SK-N-SH (cell line): ENCODE data around the gene CAVIN3. TPM values are rescaled to one million over a fixed set of nuclear protein-coding genes. Genes with fewer than 3 reads are reported as not detected.
"Not testable (repeated sequence)": the region's sequence is repeated elsewhere in the genome, so short reads cannot be mapped to it uniquely, and the experiment has no call there.

Source experiments
- CTCF ChIA-PET: fragments of 300-600, 350-600 bp; formaldehyde crosslinking; extraction: SDS; loops from one replicate; lab custom pipeline; 2021; lab: Yijun Ruan, JAX
- POLR2A ChIA-PET: fragments of 350-600 bp; sonication (Branson Sonifier 250); formaldehyde crosslinking; extraction: SDS; loops from one replicate; lab custom pipeline; 2020; ENCODE audit warnings: antibody characterized with exemption, inconsistent platforms; lab: Yijun Ruan, JAX
- DNase-seq: peaks from one replicate; pipeline ENCODE4 v3.0.0; 2012
- H2AFZ ChIP-seq: fragments of 200-600 bp; sonication (generic); 2 replicates; pipeline ENCODE4 v1.8.1; 2016; ENCODE audit warnings: antibody characterized with exemption, mild to moderate bottlenecking, low read depth
- H3F3A ChIP-seq: fragments of 200-600 bp; sonication (generic); replicated peaks from 2 replicates; pipeline ENCODE3; 2016; ENCODE audit warnings: antibody characterized with exemption, mild to moderate bottlenecking; ENCODE audit not compliant: insufficient read depth
- H3K27ac ChIP-seq, 2 experiments: fragments of 200-500 bp in 1 of 2; fragments of 200-600 bp in 1 of 2; sonication (Bioruptor generic) in 1 of 2; sonication (generic), shearing (Covaris generic) in 1 of 2; 2 replicates each; pipeline versions ENCODE4 v1.5.1 to v1.6.1; 2014 to 2016; ENCODE audit warnings: low read depth in 2 of 2, inconsistent platforms in 1 of 2, low read length in 1 of 2, mild to moderate bottlenecking in 1 of 2, mixed read lengths in 1 of 2
- H3K27me3 ChIP-seq: fragments of 200-600 bp; sonication (generic), shearing (Covaris generic); 2 replicates; pipeline ENCODE4 v1.6.1; 2016; ENCODE audit warnings: mixed run types; ENCODE audit not compliant: insufficient read depth
- H3K36me3 ChIP-seq, 2 experiments: fragments of 200-500 bp in 1 of 2; fragments of 200-600 bp in 1 of 2; sonication (Bioruptor generic) in 1 of 2; sonication (generic) in 1 of 2; replicated peaks in 1 of 2; 2 replicates each; pipeline versions ENCODE3 to v1.5.1; 2014 to 2016; ENCODE audit warnings: low read length in 1 of 2, mild to moderate bottlenecking in 1 of 2; ENCODE audit not compliant: insufficient read depth in 2 of 2, control insufficient read depth in 1 of 2
- H3K4me1 ChIP-seq, 2 experiments: fragments of 200-500 bp in 1 of 2; fragments of 200-600 bp in 1 of 2; sonication (Bioruptor generic) in 1 of 2; sonication (generic), shearing (Covaris generic) in 1 of 2; 2 replicates each; pipeline versions ENCODE4 v1.5.1 to v1.6.1; 2014 to 2016; ENCODE audit warnings: low read depth in 1 of 2, low read length in 1 of 2, mixed run types in 1 of 2; ENCODE audit not compliant: insufficient read depth in 2 of 2, control insufficient read depth in 1 of 2
- H3K4me2 ChIP-seq: fragments of 200-600 bp; sonication (generic), shearing (Covaris generic); 2 replicates; pipeline ENCODE4 v1.6.1; 2017; ENCODE audit warnings: mixed run types
- H3K4me3 ChIP-seq, 2 experiments: fragments of 200-500 bp in 1 of 2; fragments of 200-600 bp in 1 of 2; sonication (Bioruptor generic) in 1 of 2; sonication (generic), shearing (Covaris generic) in 1 of 2; 2 replicates each; pipeline versions ENCODE4 v1.5.1 to v1.8.1; 2014 to 2016; ENCODE audit warnings: low read depth in 2 of 2, inconsistent platforms in 1 of 2, low read length in 1 of 2, mild to moderate bottlenecking in 1 of 2, mixed read lengths in 1 of 2, moderate library complexity in 1 of 2
- H3K79me2 ChIP-seq: fragments of 200-600 bp; sonication (generic); 2 replicates; pipeline ENCODE4 v1.8.1; 2017; ENCODE audit warnings: mild to moderate bottlenecking; ENCODE audit not compliant: insufficient read depth
- H3K9ac ChIP-seq: fragments of 200-600 bp; sonication (generic); 2 replicates; pipeline ENCODE4 v1.6.1; 2017; ENCODE audit warnings: mixed run types
- H3K9me2 ChIP-seq: fragments of 200-600 bp; sonication (generic); 2 replicates; pipeline ENCODE4 v1.6.1; 2017; ENCODE audit warnings: mixed run types
- H3K9me3 ChIP-seq: fragments of 200-600 bp; sonication (generic); 2 replicates; pipeline ENCODE4 v1.6.1; 2017; ENCODE audit warnings: mixed run types, mild to moderate bottlenecking, moderate library complexity
- H4K20me1 ChIP-seq: fragments of 200-600 bp; sonication (generic); 2 replicates; pipeline ENCODE4 v1.6.1; 2017; ENCODE audit warnings: mild to moderate bottlenecking, mixed run types; ENCODE audit not compliant: insufficient read depth
- ELF1 ChIP-seq: IDR thresholded peaks from 2 replicates; pipeline ENCODE4 v1.4.0; 2012
- EZH2phosphoT487 ChIP-seq: fragments of 200-600 bp; sonication (generic); IDR thresholded peaks from 2 replicates; pipeline ENCODE4 v1.6.1; 2017; ENCODE audit warnings: low read depth, mixed run types, mild to moderate bottlenecking, antibody characterized with exemption, moderate library complexity, borderline replicate concordance
- FOXJ3 ChIP-seq: sonication (generic); formaldehyde crosslinking; IDR thresholded peaks from 2 replicates; pipeline ENCODE4 v1.5.1; 2020; ENCODE audit warnings: mild to moderate bottlenecking, missing genetic modification reagents
- GATA2 ChIP-seq: sonication (generic); formaldehyde crosslinking; IDR thresholded peaks from 2 replicates; pipeline ENCODE4 v1.5.0; 2020; ENCODE audit warnings: mild to moderate bottlenecking, missing genetic modification reagents
- MEF2A ChIP-seq: IDR thresholded peaks from 2 replicates; pipeline ENCODE4 v1.4.0; 2012; ENCODE audit warnings: low read depth, borderline replicate concordance
- MXI1 ChIP-seq: IDR thresholded peaks from 2 replicates; pipeline ENCODE4 v1.6.1; 2012; ENCODE audit warnings: mild to moderate bottlenecking, low read depth, low read length, improper control_type of control experiment
- NFIC ChIP-seq: IDR thresholded peaks from 2 replicates; pipeline ENCODE4 v1.4.0; 2012; ENCODE audit warnings: borderline replicate concordance
- RAD21 ChIP-seq: IDR thresholded peaks from 2 replicates; pipeline ENCODE4 v1.6.1; 2012; ENCODE audit warnings: mild to moderate bottlenecking, low read length
- RFX5 ChIP-seq: IDR thresholded peaks from 2 replicates; pipeline ENCODE4 v1.6.1; 2012; ENCODE audit warnings: mild to moderate bottlenecking, improper control_type of control experiment, low read length
- TEAD4 ChIP-seq: IDR thresholded peaks from 2 replicates; pipeline ENCODE4 v1.4.0; 2012; ENCODE audit warnings: mild to moderate bottlenecking, borderline replicate concordance; ENCODE audit not compliant: insufficient read depth
- WGBS: methylation state at CpG from one replicate; pipeline ENCODE4 v1.1.6; 2017; ENCODE audit warnings: low lambda C conversion rate; 5-methylcytosine and 5-hydroxymethylcytosine counted together
- polyA plus RNA-seq, 3 experiments: library from polyadenylated mRNA; depleted of rRNA; stranded (reverse); fragments of >200 nt; gene quantifications; 2 replicates each; pipeline ENCODE4 v1.2.3, GENCODE V29; 2012
- TF ChIP-seq, protein P1 (sequence below): fragments of 150-350 bp; IDR thresholded peaks from 2 replicates; pipeline ENCODE4 v1.6.1; 2017; ENCODE audit warnings: antibody characterized with exemption, low read length, low read depth, borderline replicate concordance
- TF ChIP-seq, protein P2 (sequence below): IDR thresholded peaks from 2 replicates; pipeline ENCODE4 v1.4.0; 2012; ENCODE audit warnings: low read depth

Gene CAVIN3
- polyA plus RNA-seq, 1 of the 3 experiments (the other 2 are of a cell fraction), result 23.5 TPM

DNA sequence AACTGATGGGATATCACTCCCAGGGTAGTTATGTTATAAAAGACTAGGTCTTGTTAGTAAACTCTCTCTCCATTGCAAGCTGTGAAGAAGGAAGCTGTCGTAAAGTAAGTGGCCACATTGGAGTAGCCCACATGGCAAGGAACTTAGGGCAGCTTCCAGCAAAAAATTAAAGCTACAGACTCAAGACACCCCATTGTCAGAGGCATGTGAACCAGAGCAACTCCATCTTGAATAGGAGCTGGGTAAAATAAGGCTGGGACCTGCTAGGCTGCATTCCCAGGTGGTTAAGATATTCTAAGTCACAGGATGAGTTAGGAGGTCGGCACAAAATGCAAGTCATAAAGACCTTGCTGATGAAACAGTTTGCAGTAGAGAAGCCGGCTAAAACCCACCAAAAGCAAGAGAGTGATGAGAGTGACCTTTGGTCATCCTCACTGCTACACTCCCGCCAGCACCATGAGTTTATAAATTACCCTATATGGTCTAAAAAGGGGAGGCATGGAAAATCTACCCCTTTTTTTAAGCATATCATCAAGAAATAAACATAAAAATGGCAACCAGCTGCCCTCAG is 36.8 kb downstream of the CAVIN3 start:
- no peaks in the 10 kb centered on the region for H3K9me2 ChIP-seq
- 11% methylated on average over 4 of the region's 4 CpGs for WGBS
- no peak overlapping the region for H2AFZ ChIP-seq
- ChIA-PET CTCF (interaction anchor here (1.5 to 1.6 kb wide), 3 partner anchors 10 to 23 kb away, joined by 4 to 7 read pairs (median 4); no protein-coding TSS in a partner anchor), POLR2A (no interaction called here)
- H3K4me2 ChIP-seq, result no peak overlapping the region
- TF ChIP-seq MEF2A (no peak), MXI1 (no peak), FOXJ3 (no peak), EZH2phosphoT487 (no peak), RFX5 (no peak), NFIC (no peak), GATA2 (CRISPR knock-in tag) (no peak), ELF1 (no peak), RAD21 (no peak), TEAD4 (no peak)
- TF ChIP-seq, protein P1, sequence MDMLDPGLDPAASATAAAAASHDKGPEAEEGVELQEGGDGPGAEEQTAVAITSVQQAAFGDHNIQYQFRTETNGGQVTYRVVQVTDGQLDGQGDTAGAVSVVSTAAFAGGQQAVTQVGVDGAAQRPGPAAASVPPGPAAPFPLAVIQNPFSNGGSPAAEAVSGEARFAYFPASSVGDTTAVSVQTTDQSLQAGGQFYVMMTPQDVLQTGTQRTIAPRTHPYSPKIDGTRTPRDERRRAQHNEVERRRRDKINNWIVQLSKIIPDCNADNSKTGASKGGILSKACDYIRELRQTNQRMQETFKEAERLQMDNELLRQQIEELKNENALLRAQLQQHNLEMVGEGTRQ, result no peak
- TF ChIP-seq, protein P2, sequence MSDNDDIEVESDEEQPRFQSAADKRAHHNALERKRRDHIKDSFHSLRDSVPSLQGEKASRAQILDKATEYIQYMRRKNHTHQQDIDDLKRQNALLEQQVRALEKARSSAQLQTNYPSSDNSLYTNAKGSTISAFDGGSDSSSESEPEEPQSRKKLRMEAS, result no peak
- no peaks in the 10 kb centered on the region for H4K20me1 ChIP-seq
- H3K4me3 ChIP-seq, result no peak overlapping the region
- H3F3A ChIP-seq, result no peaks in the 10 kb centered on the region
- no peak overlapping the region for H3K9ac ChIP-seq
- no peak for DNase-seq
- H3K27ac ChIP-seq, result no peak overlapping the region
- no peaks in the 10 kb centered on the region for H3K9me3 ChIP-seq
- H3K36me3 ChIP-seq, result no peaks in the 10 kb centered on the region
- no peaks in the 10 kb centered on the region for H3K4me1 ChIP-seq
- H3K27me3 ChIP-seq, result peaks cover 46% of the 10 kb centered on the region; the same call in 1 of the 2 replicates
- no peaks in the 10 kb centered on the region for H3K79me2 ChIP-seq

DNA sequence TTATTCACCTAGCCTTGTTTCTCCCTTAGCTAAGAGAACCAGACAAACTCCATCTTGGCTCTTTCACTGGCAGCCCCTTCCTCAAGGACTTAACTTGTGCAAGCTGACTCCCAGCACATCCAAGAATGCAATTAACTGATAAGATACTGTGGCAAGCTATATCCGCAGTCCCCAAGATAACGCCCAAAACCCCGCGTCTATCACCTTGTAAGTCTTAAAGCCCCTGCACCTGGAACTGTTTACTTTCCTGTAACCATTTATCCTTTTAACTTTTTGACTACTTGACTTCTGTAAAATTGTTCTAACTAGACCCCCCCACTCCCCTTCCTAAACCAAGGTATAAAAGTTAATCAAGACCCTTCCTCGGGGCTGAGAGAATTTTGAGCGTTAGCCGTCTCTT is 39.5 kb downstream of the CAVIN3 start:
- H3K9me3 ChIP-seq, H3K4me3 ChIP-seq, DNase-seq, H3K4me2 ChIP-seq, POLR2A ChIA-PET, H3F3A ChIP-seq, H4K20me1 ChIP-seq, H3K36me3 ChIP-seq, H3K9me2 ChIP-seq, H3K79me2 ChIP-seq, CTCF ChIA-PET, H3K4me1 ChIP-seq, H2AFZ ChIP-seq, H3K9ac ChIP-seq, H3K27ac ChIP-seq: not testable (repeated sequence)
- WGBS, result 55% methylated on average over 7 of the region's 7 CpGs
- peaks cover 47% of the 10 kb centered on the region; the same call in 1 of the 2 replicates for H3K27me3 ChIP-seq
